ENCODE measurements around the gene WDR54. TPM values are rescaled to one million over a fixed set of nuclear protein-coding genes. Genes with fewer than 3 reads are reported as not detected.
"Not testable (repeated sequence)": the region's sequence is repeated elsewhere in the genome, so short reads cannot be mapped to it uniquely, and the experiment has no call there.

WDR54 gene
- total and polyA plus RNA-seq, 7 donors, result 0.52 to 2.4 (median 1.5) TPM

- H3K27me3 ChIP-seq (ENCODE audit: insufficient read depth in 3 of 3, low read length in 2 of 3), result peaks cover 0 to 50% (median 10%) of the 10 kb centered on the region in 3 donors
- H3K9me3 ChIP-seq, result no peaks in the 10 kb centered on the region
- intact Hi-C loops (cut with DNase I), result no loop called here
- TF ChIP-seq CTCF (IDR thresholded peaks at IDR 0.05), result no peak
- DNase-seq (no peak), ATAC-seq (no peak)
- no peak overlapping the region for H3K4me3 ChIP-seq
- no peaks in the 10 kb centered on the region for H3K4me1 ChIP-seq
- no peak overlapping the region for H3K27ac ChIP-seq
- 81 to 94% (median 86%) methylated on average over 6 of the region's 6 CpGs for WGBS, 3 donors
- no peaks in the 10 kb centered on the region for H3K36me3 ChIP-seq (ENCODE audit: insufficient read depth in 1 of 2, low read depth in 1 of 2)
Measured at GRCh38 chr2:74417763-74418162, 3.8 kb upstream of the WDR54 start.

GRCh38 chr2:74418312-74418711 is 3.2 kb upstream of the WDR54 start:
- ATAC-seq (no peak), DNase-seq (peak; percentile 53 to 74)
- H3K9me3 ChIP-seq, result no peaks in the 10 kb centered on the region
- WGBS, 3 donors, result 42 to 61% (median 45%) methylated on average over 27 of the region's 27 CpGs
- H3K4me3 ChIP-seq, result no peak overlapping the region
- no peak overlapping the region for H3K27ac ChIP-seq
- no peaks in the 10 kb centered on the region for H3K4me1 ChIP-seq
- no peak for TF ChIP-seq CTCF (IDR thresholded peaks at IDR 0.05)
- intact Hi-C loops (cut with DNase I), result no loop called here
- H3K36me3 ChIP-seq (ENCODE audit: insufficient read depth in 1 of 2, low read depth in 1 of 2), result no peaks in the 10 kb centered on the region
- peaks cover 0 to 55% (median 10%) of the 10 kb centered on the region in 3 donors for H3K27me3 ChIP-seq (ENCODE audit: insufficient read depth in 3 of 3, low read length in 2 of 3)

GRCh38 chr2:74419345-74419744 is 2.2 kb upstream of the WDR54 start:
- peaks cover 0 to 57% (median 6%) of the 10 kb centered on the region in 3 donors for H3K27me3 ChIP-seq (ENCODE audit: insufficient read depth in 3 of 3, low read length in 2 of 3)
- DNase-seq, result no peak
- intact Hi-C loops (cut with DNase I), result no loop called here
- no peaks in the 10 kb centered on the region for H3K9me3 ChIP-seq
- H3K27ac ChIP-seq, result no peak overlapping the region
- WGBS, 3 donors, result 88 to 90% (median 89%) methylated on average over 1 of the region's 1 CpG
- H3K4me3 ChIP-seq, result no peak overlapping the region
- TF ChIP-seq CTCF (IDR thresholded peaks at IDR 0.05), result no peak
- no peaks in the 10 kb centered on the region for H3K36me3 ChIP-seq (ENCODE audit: insufficient read depth in 1 of 2, low read depth in 1 of 2)
- no peak for ATAC-seq
- no peaks in the 10 kb centered on the region for H3K4me1 ChIP-seq

GRCh38 chr2:74420006-74420405 is 1.5 kb upstream of the WDR54 start:
- no peak overlapping the region for H3K27ac ChIP-seq
- ATAC-seq, result no peak
- no peaks in the 10 kb centered on the region for H3K9me3 ChIP-seq
- DNase-seq, result no peak
- H3K4me1 ChIP-seq, result no peaks in the 10 kb centered on the region
- no peak for TF ChIP-seq CTCF (IDR thresholded peaks at IDR 0.05)
- WGBS, 3 donors, result 86 to 92% (median 88%) methylated on average over 2 of the region's 2 CpGs
- peaks cover 0 to 50% (median 4%) of the 10 kb centered on the region in 3 donors for H3K27me3 ChIP-seq (ENCODE audit: insufficient read depth in 3 of 3, low read length in 2 of 3)
- no peak overlapping the region for H3K4me3 ChIP-seq
- no peaks in the 10 kb centered on the region for H3K36me3 ChIP-seq (ENCODE audit: insufficient read depth in 1 of 2, low read depth in 1 of 2)
- intact Hi-C loops (cut with DNase I), result no loop called here

GRCh38 chr2:74420443-74421103 is 957 bp upstream of the WDR54 start:
- H3K27ac ChIP-seq; H3K9me3 ChIP-seq; H3K36me3 ChIP-seq (ENCODE audit: insufficient read depth in 1 of 2, low read depth in 1 of 2); ATAC-seq; H3K4me1 ChIP-seq; intact Hi-C loops (cut with DNase I); DNase-seq: not testable (repeated sequence)
- Histone ChIP-seq H3K4me3 (peak overlapping the region; percentile 65), H3K27me3 (ENCODE audit: insufficient read depth in 3 of 3, low read length in 2 of 3) (peaks cover 0 to 47% (median 4%) of the 10 kb centered on the region in 3 donors)
- WGBS, 3 donors, result 77 to 78% (median 77%) methylated on average over 19 of the region's 19 CpGs
